ENCODE data around the gene JPH3.
"Not testable (repeated sequence)": the region's sequence is repeated elsewhere in the genome, so short reads cannot be mapped to it uniquely, and the experiment has no call there.

The JPH3 gene

GRCh38 chr16:87708881-87709638 lies 106.8 kb downstream of the JPH3 start:
- DNase-seq = no peak

- DNase-seq = no peak
Measured at GRCh38 chr16:87709677-87710076, 107.4 kb downstream of the JPH3 start.

- no peak for DNase-seq
Measured at GRCh38 chr16:87710887-87711286, 108.6 kb downstream of the JPH3 start.

- DNase-seq = no peak
Measured at GRCh38 chr16:87712184-87712762, 110.0 kb downstream of the JPH3 start.

- no peak for DNase-seq
Measured at GRCh38 chr16:87713451-87714229, 111.3 kb downstream of the JPH3 start.

GRCh38 chr16:87715231-87715630 lies 112.9 kb downstream of the JPH3 start:
- no peak for DNase-seq

- no peak for DNase-seq
Measured at GRCh38 chr16:87715658-87716057, 113.3 kb downstream of the JPH3 start.

- not testable (repeated sequence) for DNase-seq
Measured at GRCh38 chr16:87718831-87719230, 116.5 kb downstream of the JPH3 start.

GRCh38 chr16:87720446-87720845 lies 118.1 kb downstream of the JPH3 start:
- no peak for DNase-seq

- no peak for DNase-seq
Measured at GRCh38 chr16:87721622-87722585, 119.6 kb downstream of the JPH3 start.

- no peak for DNase-seq
Measured at GRCh38 chr16:87722590-87723225, 120.4 kb downstream of the JPH3 start.

GRCh38 chr16:87723226-87723623 lies 120.9 kb downstream of the JPH3 start:
- peak in 54 of 56 donors; percentile 24 to 97 (median 80) for DNase-seq

GRCh38 chr16:87724490-87725291 lies 122.4 kb downstream of the JPH3 start:
- no peak for DNase-seq

GRCh38 chr16:87725596-87726235 lies 123.4 kb downstream of the JPH3 start:
- peak in 1 of 56 donors; percentile 12 for DNase-seq

- not testable (repeated sequence) for DNase-seq
Measured at GRCh38 chr16:87726577-87726976, 124.3 kb downstream of the JPH3 start.

GRCh38 chr16:87727346-87727745 lies 125.0 kb downstream of the JPH3 start:
- DNase-seq = no peak

GRCh38 chr16:87728026-87728425 lies 125.7 kb downstream of the JPH3 start:
- DNase-seq = no peak

GRCh38 chr16:87729266-87729954 lies 127.1 kb downstream of the JPH3 start:
- no peak for DNase-seq

- DNase-seq = no peak
Measured at GRCh38 chr16:87731607-87732006, 129.3 kb downstream of the JPH3 start.

Measured in amygdala (tissue), 56 donors.